Natural killer cell (primary cell): ENCODE measurements around the gene IGFL4. TPM values are rescaled to one million over a fixed set of nuclear protein-coding genes. Genes with fewer than 3 reads are reported as not detected.

ENCODE experiments used
- ATAC-seq, 3 donors: fragments of 150-1000 bp in 2 of 3; fragments of 200-7000 bp in 1 of 3; cut with Tn5 transposase; 1 replicate in 1 of 3; 2 replicates in 2 of 3; pipeline ENCODE4 v1.10.0; 2021; ENCODE audit warnings: mild to moderate bottlenecking in 2 of 3, moderate library complexity in 2 of 3
- DNase-seq, 2 donors: peaks; one replicate each; pipeline versions ENCODE4 v3.0.0 to v3.0.0-alpha.2; 2013 to 2021; ENCODE audit warnings: mixed read lengths in 1 of 2
- H3K27ac ChIP-seq: one replicate; pipeline ENCODE4 v1.5.1; 2013; ENCODE audit warnings: mild to moderate bottlenecking, low read length
- H3K27me3 ChIP-seq: one replicate; pipeline ENCODE4 v1.6.1; 2013; ENCODE audit warnings: low read length; ENCODE audit not compliant: control insufficient read depth, insufficient read depth
- H3K36me3 ChIP-seq: one replicate; pipeline ENCODE4 v1.6.1; 2013; ENCODE audit warnings: low read length; ENCODE audit not compliant: control insufficient read depth, insufficient read depth
- H3K4me1 ChIP-seq: one replicate; pipeline ENCODE4 v1.6.1; 2013; ENCODE audit warnings: low read length; ENCODE audit not compliant: control insufficient read depth, insufficient read depth
- H3K4me3 ChIP-seq: one replicate; pipeline ENCODE4 v1.5.1; 2013; ENCODE audit warnings: low read length
- H3K9me3 ChIP-seq: one replicate; pipeline ENCODE4 v1.6.1; 2013; ENCODE audit warnings: low read length; ENCODE audit not compliant: control insufficient read depth, insufficient read depth
- H3K27ac Mint-ChIP-seq, 2 donors: one replicate each; pipeline ENCODE4 v1.8.0; 2022; ENCODE audit warnings: mild to moderate bottlenecking in 2 of 2, mixed read lengths in 2 of 2, moderate library complexity in 1 of 2
- H3K27me3 Mint-ChIP-seq, 2 donors: one replicate each; pipeline ENCODE4 v1.8.0; 2022; ENCODE audit warnings: low read depth in 2 of 2, mixed read lengths in 2 of 2
- H3K36me3 Mint-ChIP-seq: one replicate; pipeline ENCODE4 v1.8.0; 2022; ENCODE audit warnings: mixed read lengths
- H3K4me1 Mint-ChIP-seq, 2 donors: one replicate each; pipeline ENCODE4 v1.8.0; 2022; ENCODE audit warnings: mixed read lengths in 2 of 2
- H3K4me3 Mint-ChIP-seq: one replicate; pipeline ENCODE4 v1.8.0; 2022; ENCODE audit warnings: mild to moderate bottlenecking, moderate library complexity, mixed read lengths
- H3K9me3 Mint-ChIP-seq, 2 donors: one replicate each; pipeline ENCODE4 v1.8.0; 2022; ENCODE audit warnings: mixed read lengths in 2 of 2
- WGBS: methylation state at CpG from one replicate; pipeline ENCODE4 v1.1.7; 2013; ENCODE audit warnings: missing lambda C conversion rate; ENCODE audit not compliant: insufficient coverage; 5-methylcytosine and 5-hydroxymethylcytosine counted together
- intact Hi-C: fragments of 100-400 bp; cut with micrococcal nuclease; formaldehyde crosslinking; loops from one replicate; pipeline ENCODE4 v1.14.2; 2022
- total RNA-seq, 4 donors: library from RNA; stranded (reverse); fragments of 120-200 nt in 1 of 4; gene quantifications; one replicate each; pipeline versions ENCODE4 v1.2.3 to v1.2.4, GENCODE V29; 2013 to 2022
- TF ChIP-seq, protein P1 (sequence below): fragments of 200-600 bp; IDR thresholded peaks from one replicate; pipeline ENCODE4 v1.8.0; 2022; ENCODE audit warnings: antibody characterized with exemption

Gene IGFL4
- total RNA-seq, 3 donors from 2014 or later (not counting 1 experiment from before 2014, with no cell fraction given): not detected

DNA sequence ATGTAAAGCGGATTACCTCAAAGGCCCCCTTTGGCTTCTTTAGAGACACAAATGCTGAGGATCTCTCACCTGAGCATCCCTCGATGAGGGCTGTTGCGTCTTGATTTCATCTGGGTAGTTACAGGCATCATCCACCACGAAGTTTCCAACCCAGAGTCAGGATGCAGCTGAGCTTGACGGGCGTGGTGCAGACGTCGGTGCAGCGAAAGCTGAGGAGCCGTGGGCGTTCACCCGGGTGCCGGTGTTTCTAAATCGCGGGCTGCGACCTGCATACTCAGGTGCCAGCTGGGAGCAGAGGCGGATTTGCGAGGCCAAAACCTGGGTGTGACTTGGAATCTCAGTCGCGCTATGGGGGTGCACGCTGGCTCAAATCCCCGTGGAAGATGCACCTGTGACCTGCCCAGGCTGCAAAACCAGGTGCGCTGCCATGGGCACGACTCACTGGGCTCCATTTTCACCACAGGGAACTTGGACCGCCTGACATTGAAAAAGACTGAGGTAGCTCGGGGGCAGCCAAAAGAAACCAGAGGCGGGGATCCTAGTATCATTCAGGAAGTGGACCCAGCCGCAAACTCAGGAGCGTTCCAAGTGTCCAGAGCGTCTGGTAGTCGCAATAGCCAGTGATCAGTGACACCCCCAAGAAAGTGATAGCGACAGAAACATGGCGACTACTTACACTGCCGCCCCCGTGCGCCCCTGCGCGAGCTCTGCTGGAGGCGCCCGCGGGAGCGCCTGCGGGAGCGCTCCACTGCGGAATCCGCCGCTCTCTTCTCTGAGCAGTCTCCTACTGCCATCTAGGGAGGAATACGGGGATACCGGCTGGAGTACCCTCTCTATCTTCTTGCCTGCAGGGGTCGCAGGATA lies 36.4 kb upstream of the IGFL4 start:
- Histone ChIP-seq H3K27me3 (peaks cover 54% of the 10 kb centered on the region), H3K36me3 (no peaks in the 10 kb centered on the region), H3K4me3 (no peak overlapping the region), H3K4me1 (no peaks in the 10 kb centered on the region), H3K27ac (no peak overlapping the region), H3K9me3 (peaks cover 5% of the 10 kb centered on the region)
- Mint-ChIP-seq H3K9me3 (no peaks in the 10 kb centered on the region), H3K27me3 (peaks cover 51 to 82% of the 10 kb centered on the region in 2 donors), H3K4me3 (no peak overlapping the region), H3K36me3 (peaks cover 5% of the 10 kb centered on the region), H3K27ac (no peak overlapping the region), H3K4me1 (peaks cover 0 to 6% of the 10 kb centered on the region in 2 donors)
- ATAC-seq (peak in 2 of 3 donors; percentile 22 to 34), DNase-seq (peak in 1 of 2 donors; percentile 40)
- WGBS: 5% methylated on average over 50 of the region's 50 CpGs
- intact Hi-C loops: no loop called here
- TF ChIP-seq, protein P1, sequence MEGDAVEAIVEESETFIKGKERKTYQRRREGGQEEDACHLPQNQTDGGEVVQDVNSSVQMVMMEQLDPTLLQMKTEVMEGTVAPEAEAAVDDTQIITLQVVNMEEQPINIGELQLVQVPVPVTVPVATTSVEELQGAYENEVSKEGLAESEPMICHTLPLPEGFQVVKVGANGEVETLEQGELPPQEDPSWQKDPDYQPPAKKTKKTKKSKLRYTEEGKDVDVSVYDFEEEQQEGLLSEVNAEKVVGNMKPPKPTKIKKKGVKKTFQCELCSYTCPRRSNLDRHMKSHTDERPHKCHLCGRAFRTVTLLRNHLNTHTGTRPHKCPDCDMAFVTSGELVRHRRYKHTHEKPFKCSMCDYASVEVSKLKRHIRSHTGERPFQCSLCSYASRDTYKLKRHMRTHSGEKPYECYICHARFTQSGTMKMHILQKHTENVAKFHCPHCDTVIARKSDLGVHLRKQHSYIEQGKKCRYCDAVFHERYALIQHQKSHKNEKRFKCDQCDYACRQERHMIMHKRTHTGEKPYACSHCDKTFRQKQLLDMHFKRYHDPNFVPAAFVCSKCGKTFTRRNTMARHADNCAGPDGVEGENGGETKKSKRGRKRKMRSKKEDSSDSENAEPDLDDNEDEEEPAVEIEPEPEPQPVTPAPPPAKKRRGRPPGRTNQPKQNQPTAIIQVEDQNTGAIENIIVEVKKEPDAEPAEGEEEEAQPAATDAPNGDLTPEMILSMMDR: no peak

DNA sequence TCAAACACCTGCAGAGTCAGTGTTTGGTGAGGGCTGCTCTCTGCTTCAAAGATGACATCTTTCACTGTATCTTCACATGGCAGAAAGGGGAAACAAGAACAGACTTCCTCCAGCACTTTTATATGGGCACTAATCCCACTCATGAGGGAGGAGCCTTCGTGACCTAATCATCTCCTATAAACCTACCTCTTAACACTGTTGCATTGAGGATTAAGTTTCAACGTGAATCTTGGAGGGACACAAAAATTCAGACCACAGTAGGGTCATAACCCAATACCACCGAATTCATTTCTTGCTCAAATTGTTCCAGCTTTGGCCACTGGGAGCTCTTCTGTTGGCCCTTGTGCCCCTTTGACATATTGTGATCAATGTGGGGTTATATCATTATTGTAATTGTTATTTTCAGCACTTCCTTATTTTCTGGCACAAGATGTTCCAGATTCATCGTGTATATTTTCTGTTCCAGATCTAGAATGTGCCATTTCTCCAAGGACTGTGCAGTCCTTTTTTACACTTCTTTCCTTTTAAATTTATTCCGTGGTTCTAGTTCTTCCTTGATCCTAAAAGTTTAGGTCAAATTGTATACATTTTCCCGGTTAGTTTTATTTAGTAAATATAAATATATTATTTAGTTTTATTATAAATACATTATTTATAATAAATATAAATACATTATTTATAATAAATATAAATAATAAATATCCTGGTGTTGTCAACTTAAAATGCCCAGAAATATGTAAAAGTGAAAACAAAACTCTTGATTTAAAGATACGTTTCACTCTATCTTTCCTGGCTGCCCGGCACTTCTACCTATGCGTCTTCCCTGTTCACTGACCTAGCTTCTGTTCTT lies 35.5 kb upstream of the IGFL4 start:
- H3K27me3 Mint-ChIP-seq: peaks cover 48 to 82% of the 10 kb centered on the region in 2 donors
- peaks cover 0 to 6% of the 10 kb centered on the region in 2 donors for H3K4me1 Mint-ChIP-seq
- no peak overlapping the region for H3K27ac Mint-ChIP-seq
- Histone ChIP-seq H3K36me3 (no peaks in the 10 kb centered on the region), H3K4me3 (no peak overlapping the region), H3K27me3 (peaks cover 47% of the 10 kb centered on the region), H3K27ac (no peak overlapping the region), H3K9me3 (peaks cover 5% of the 10 kb centered on the region), H3K4me1 (no peaks in the 10 kb centered on the region)
- no peaks in the 10 kb centered on the region for H3K9me3 Mint-ChIP-seq
- intact Hi-C loops: no loop called here
- H3K36me3 Mint-ChIP-seq: peaks cover 5% of the 10 kb centered on the region
- no peak for ATAC-seq
- TF ChIP-seq, protein P1: no peak
- DNase-seq: no peak
- H3K4me3 Mint-ChIP-seq: no peak overlapping the region
- WGBS: 42% methylated on average over 7 of the region's 9 CpGs

DNA sequence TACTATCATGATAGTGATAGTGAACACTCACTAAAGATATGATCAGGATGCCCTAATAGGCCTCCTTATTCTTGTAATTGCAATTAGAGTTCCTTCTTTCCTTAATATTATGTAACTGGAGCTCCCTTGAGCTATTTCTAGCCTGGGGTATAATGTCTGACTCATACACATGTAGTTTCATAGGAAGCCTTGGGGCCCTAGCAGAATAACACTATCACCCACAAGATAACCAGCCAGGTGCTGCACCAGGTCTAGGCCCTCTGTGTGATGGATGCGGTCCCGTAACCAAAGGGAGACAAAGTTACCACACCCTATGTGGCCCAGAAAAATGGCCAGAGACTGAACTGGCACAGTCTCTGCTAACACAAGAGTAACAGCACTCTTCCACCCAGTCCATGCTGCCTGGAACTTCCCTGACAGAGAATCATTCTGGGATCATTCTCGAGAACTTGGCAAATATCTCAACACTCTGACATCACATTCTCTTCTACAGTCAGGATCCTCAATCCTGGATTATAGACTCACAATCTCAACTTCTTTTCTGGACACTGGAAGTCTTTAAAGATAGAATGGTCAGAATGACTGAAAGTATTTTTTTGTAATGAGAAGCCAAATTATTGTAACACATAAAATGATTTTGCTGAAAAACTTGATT lies 32.6 kb upstream of the IGFL4 start:
- Histone ChIP-seq H3K9me3 (no peaks in the 10 kb centered on the region), H3K27me3 (peaks cover 35% of the 10 kb centered on the region), H3K27ac (no peak overlapping the region), H3K4me1 (no peaks in the 10 kb centered on the region), H3K4me3 (no peak overlapping the region), H3K36me3 (no peaks in the 10 kb centered on the region)
- H3K4me1 Mint-ChIP-seq: peaks cover 0 to 6% of the 10 kb centered on the region in 2 donors
- intact Hi-C loops: no loop called here
- 84% methylated on average over 3 of the region's 3 CpGs for WGBS
- no peak overlapping the region for H3K4me3 Mint-ChIP-seq
- TF ChIP-seq, protein P1: no peak
- peaks cover 48 to 93% of the 10 kb centered on the region in 2 donors for H3K27me3 Mint-ChIP-seq
- no peak overlapping the region for H3K27ac Mint-ChIP-seq
- peaks cover 3% of the 10 kb centered on the region for H3K36me3 Mint-ChIP-seq
- H3K9me3 Mint-ChIP-seq: no peaks in the 10 kb centered on the region
- DNase-seq: no peak
- ATAC-seq: no peak
